IMR-90 (cell line): ENCODE results near the gene KRT82. TPM values are rescaled to one million over a fixed set of nuclear protein-coding genes. Genes with fewer than 3 reads are reported as not detected.

Experiments
- ATAC-seq: fragments of 200-7000 bp; cut with Tn5 transposase; 2 replicates; pipeline ENCODE4 v1.9.1; 2020; ENCODE audit warnings: low read depth, mild to moderate bottlenecking, moderate library complexity
- BruUV-seq: library from RNA; stranded (reverse); fragments of 400-500 nt; replicated peaks from 2 replicates; lab custom pipeline; 2021; lab: Mats Ljungman, UMichigan
- CTCF ChIA-PET: fragments of 300-600 bp; formaldehyde crosslinking; extraction: SDS; loops from one replicate; lab custom pipeline; 2021; ENCODE audit warnings: antibody characterized with exemption; lab: Yijun Ruan, JAX
- POLR2A ChIA-PET: fragments of 300-600 bp; sonication (Branson Sonifier 250); formaldehyde crosslinking; loops from one replicate; lab custom pipeline; 2022; ENCODE audit warnings: antibody characterized with exemption; ENCODE audit not compliant: unreplicated experiment; lab: Charles Lee
- DNase-seq: peaks from one replicate; pipeline ENCODE4 v3.0.0; 2013
- H2AFZ ChIP-seq: replicated peaks from 2 replicates; pipeline ENCODE3; 2013; ENCODE audit warnings: low read length, mild to moderate bottlenecking; ENCODE audit not compliant: poor library complexity
- H2AK5ac ChIP-seq: 2 replicates; pipeline ENCODE4 v1.6.1; 2013; ENCODE audit warnings: low read depth, low read length, inconsistent platforms
- H2AK9ac ChIP-seq: replicated peaks from 2 replicates; pipeline ENCODE3; 2013; ENCODE audit warnings: mild to moderate bottlenecking, low read depth, low read length, moderate library complexity; ENCODE audit not compliant: poor library complexity
- H2BK120ac ChIP-seq: 2 replicates; pipeline ENCODE4 v1.6.1; 2013; ENCODE audit warnings: low read depth, low read length, inconsistent platforms
- H2BK15ac ChIP-seq: 3 replicates; pipeline ENCODE4 v1.6.1; 2013; ENCODE audit warnings: low read depth, low read length, inconsistent platforms
- H2BK20ac ChIP-seq: 2 replicates; pipeline ENCODE4 v1.6.1; 2013; ENCODE audit warnings: low read depth, mild to moderate bottlenecking, inconsistent platforms, low read length, moderate library complexity
- H2BK5ac ChIP-seq: 2 replicates; pipeline ENCODE4 v1.6.1; 2013; ENCODE audit warnings: mild to moderate bottlenecking, low read depth, low read length, inconsistent platforms; ENCODE audit not compliant: poor library complexity, severe bottlenecking
- H3K14ac ChIP-seq: replicated peaks from 2 replicates; pipeline ENCODE4 v1.6.1; 2013; ENCODE audit warnings: low read depth, low read length, inconsistent platforms
- H3K18ac ChIP-seq: 2 replicates; pipeline ENCODE4 v1.6.1; 2013; ENCODE audit warnings: low read depth, low read length, control low read depth
- H3K23ac ChIP-seq: 2 replicates; pipeline ENCODE4 v1.6.1; 2013; ENCODE audit warnings: low read depth, low read length, inconsistent platforms
- H3K27ac ChIP-seq: 2 replicates; pipeline ENCODE4 v1.5.1; 2013; ENCODE audit warnings: mild to moderate bottlenecking, control low read depth, low read length; ENCODE audit not compliant: insufficient read depth
- H3K27me3 ChIP-seq: 2 replicates; pipeline ENCODE4 v1.6.1; 2013; ENCODE audit warnings: low read length; ENCODE audit not compliant: control insufficient read depth, insufficient read depth
- H3K36me3 ChIP-seq: 2 replicates; pipeline ENCODE4 v1.6.1; 2013; ENCODE audit warnings: low read length, mixed read lengths; ENCODE audit not compliant: control insufficient read depth, insufficient read depth
- H3K4ac ChIP-seq: 2 replicates; pipeline ENCODE4 v1.6.1; 2013; ENCODE audit warnings: low read depth, low read length, inconsistent platforms
- H3K4me1 ChIP-seq: 2 replicates; pipeline ENCODE4 v1.6.1; 2013; ENCODE audit warnings: low read length, mixed read lengths; ENCODE audit not compliant: control insufficient read depth, insufficient read depth
- H3K4me2 ChIP-seq: 2 replicates; pipeline ENCODE4 v1.6.1; 2013; ENCODE audit warnings: low read depth, mild to moderate bottlenecking, control low read depth, low read length, moderate library complexity
- H3K4me3 ChIP-seq: 2 replicates; pipeline ENCODE4 v1.5.1; 2013; ENCODE audit warnings: low read depth, mild to moderate bottlenecking, control low read depth, low read length, moderate library complexity; ENCODE audit not compliant: insufficient read depth
- H3K56ac ChIP-seq: 2 replicates; pipeline ENCODE4 v1.6.1; 2013; ENCODE audit warnings: low read length, inconsistent platforms; ENCODE audit not compliant: insufficient read depth; ENCODE audit errors: extremely low read depth
- H3K79me1 ChIP-seq, 2 experiments: 2 replicates each; pipeline ENCODE4 v1.6.1; 2013; ENCODE audit warnings: low read length in 2 of 2, inconsistent platforms in 1 of 2, low read depth in 1 of 2
- H3K9ac ChIP-seq: 2 replicates; pipeline ENCODE4 v1.6.1; 2013; ENCODE audit warnings: low read depth, low read length, control low read depth
- H3K9me1 ChIP-seq: 2 replicates; pipeline ENCODE4 v1.6.1; 2013; ENCODE audit warnings: low read length, inconsistent platforms; ENCODE audit not compliant: insufficient read depth
- H3K9me3 ChIP-seq: 2 replicates; pipeline ENCODE4 v1.6.1; 2013; ENCODE audit warnings: low read length; ENCODE audit not compliant: control insufficient read depth, insufficient read depth
- H4K20me1 ChIP-seq: 2 replicates; pipeline ENCODE4 v1.6.1; 2013; ENCODE audit warnings: low read length, inconsistent platforms; ENCODE audit not compliant: insufficient read depth
- H4K5ac ChIP-seq: 2 replicates; pipeline ENCODE4 v1.6.1; 2013; ENCODE audit warnings: mild to moderate bottlenecking, low read depth, low read length, control low read depth
- H4K8ac ChIP-seq, 2 experiments: 2 replicates each; pipeline ENCODE4 v1.6.1; 2013; ENCODE audit warnings: low read depth in 2 of 2, low read length in 2 of 2, control low read depth in 1 of 2, inconsistent platforms in 1 of 2
- H4K91ac ChIP-seq: 2 replicates; pipeline ENCODE4 v1.6.1; 2013; ENCODE audit warnings: low read depth, low read length, inconsistent platforms; ENCODE audit not compliant: insufficient read depth
- RAD21 ChIP-seq: IDR thresholded peaks from 2 replicates; pipeline ENCODE4 v1.6.1; 2012; ENCODE audit warnings: low read length, improper control_type of control experiment
- RCOR1 ChIP-seq: IDR thresholded peaks from 2 replicates; pipeline ENCODE4 v1.6.1; 2012; ENCODE audit warnings: mild to moderate bottlenecking, low read length, improper control_type of control experiment; ENCODE audit not compliant: insufficient replicate concordance
- WGBS, 2 experiments: methylation state at CpG; one replicate each; pipeline versions ENCODE4 v1.1.5 to v1.1.7; 2013; ENCODE audit warnings: missing lambda C conversion rate in 2 of 2; ENCODE audit not compliant: insufficient read length in 1 of 2; ENCODE audit errors: extremely low coverage in 2 of 2; 5-methylcytosine and 5-hydroxymethylcytosine counted together
- dilution Hi-C: fragments of 300-500 bp; cut with HindIII; formaldehyde crosslinking; loops from one replicate; pipeline ENCODE4 v1.14.3; 2018; ENCODE audit warnings: low sequenced_read_pairs; ENCODE audit not compliant: unreplicated experiment
- in situ Hi-C: fragments of 300-500 bp; cut with MboI; formaldehyde crosslinking; loops from 3 replicates; pipeline ENCODE4 v1.14.3; 2019; ENCODE audit warnings: low sequenced_read_pairs, inconsistent platforms, mixed read lengths
- intact Hi-C: fragments of 100-400 bp; cut with micrococcal nuclease; formaldehyde crosslinking; loops from 2 replicates; pipeline ENCODE4 v1.10.0; 2022
- polyA plus RNA-seq, 3 experiments: library from polyadenylated mRNA; depleted of rRNA; stranded (reverse); fragments of >200 nt; gene quantifications; 2 replicates each; pipeline ENCODE4 v1.2.3, GENCODE V29; 2012; ENCODE audit warnings: low replicate concordance in 1 of 3
- total RNA-seq: library from RNA; depleted of rRNA; stranded (reverse); fragments of >200 nt; gene quantifications from 2 replicates; pipeline ENCODE4 v1.2.3, GENCODE V29; 2012

The KRT82 gene
- total and polyA plus RNA-seq, 2 of the 4 experiments (the other 2 are of a cell fraction) = not detected

DNA sequence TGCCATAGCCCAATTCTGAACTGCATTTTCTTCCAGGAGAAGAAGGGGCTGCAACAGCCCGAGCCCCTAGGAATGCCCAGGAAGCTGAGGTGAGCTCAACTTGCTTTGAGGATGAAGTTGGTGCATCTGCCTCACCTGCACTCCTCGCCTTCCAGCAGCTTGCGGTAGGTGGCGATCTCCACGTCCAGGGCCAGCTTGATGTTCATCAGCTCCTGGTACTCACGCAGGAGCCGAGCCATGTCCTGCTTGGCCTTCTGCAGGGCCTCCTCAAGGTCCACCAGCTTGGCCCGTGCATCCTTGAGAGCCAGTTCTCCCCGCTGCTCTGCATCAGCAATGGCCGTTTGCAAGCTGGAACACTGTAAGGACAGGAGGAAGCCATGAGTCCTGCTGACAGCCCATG lies 22.0 kb upstream of the KRT82 start:
- Histone ChIP-seq H3K9ac (no peak overlapping the region), H4K20me1 (no peaks in the 10 kb centered on the region), H2BK120ac (no peak overlapping the region), H3K56ac (no peak overlapping the region), H2AFZ (no peak overlapping the region), H2BK5ac (no peak overlapping the region), H2BK15ac (no peak overlapping the region), H3K4me1 (no peaks in the 10 kb centered on the region), H2BK20ac (no peak overlapping the region), H3K18ac (no peak overlapping the region), H3K36me3 (no peaks in the 10 kb centered on the region), H3K14ac (no peak overlapping the region), H3K9me1 (no peaks in the 10 kb centered on the region), H3K27ac (no peak overlapping the region), H3K79me1 (no peaks in the 10 kb centered on the region), H4K91ac (no peak overlapping the region), H2AK9ac (no peak overlapping the region), H3K4me3 (no peak overlapping the region), H3K23ac (no peak overlapping the region), H3K27me3 (peaks cover 68% of the 10 kb centered on the region), H2AK5ac (no peak overlapping the region), H4K5ac (no peak overlapping the region), H4K8ac (no peak overlapping the region), H3K9me3 (no peaks in the 10 kb centered on the region), H3K4ac (no peak overlapping the region), H3K4me2 (no peak overlapping the region)
- ChIA-PET CTCF (interaction anchor here (0.7 kb wide), 1 partner anchor 12 kb away, joined by 3 read pairs; no protein-coding TSS in a partner anchor), POLR2A (no interaction called here)
- WGBS, 2 experiments = 78% methylated on average over 5 of the region's 10 CpGs; no CpG with 5 or more reads in 1 of the 2 experiments
- no TSS peak for BruUV-seq
- no peak for DNase-seq
- TF ChIP-seq RAD21 (no peak), RCOR1 (no peak)
- in situ Hi-C loops = no loop called here
- intact Hi-C loops = no loop called here
- no peak for ATAC-seq
- dilution Hi-C loops = no loop called here
